Lower leg skin (tissue), 4 donors: ENCODE measurements around the gene CHIT1. TPM values are rescaled to one million over a fixed set of nuclear protein-coding genes. Genes with fewer than 3 reads are reported as not detected.

Experiments used
- DNase-seq, 2 donors: peaks; one replicate each; pipeline ENCODE4 v3.0.0-alpha.2; 2019; ENCODE audit warnings: low spot score in 2 of 2
- H3K4me3 ChIP-seq: fragments of 200-600 bp; sonication (generic); 2 replicates; pipeline ENCODE4 v1.5.1; 2017; ENCODE audit warnings: mild to moderate bottlenecking, low read depth; ENCODE audit not compliant: poor library complexity, severe bottlenecking
- POLR2A ChIP-seq, 2 donors: fragments of 450-650 bp; IDR thresholded peaks; one replicate each; pipeline ENCODE4 v1.6.1; 2016 to 2017; ENCODE audit warnings: antibody characterized with exemption in 2 of 2, mild to moderate bottlenecking in 1 of 2, moderate library complexity in 1 of 2
- WGBS, 2 donors: methylation state at CpG; one replicate each; pipeline ENCODE4 v1.1.5; 2018; 5-methylcytosine and 5-hydroxymethylcytosine counted together
- intact Hi-C: fragments of 100-400 bp; cut with DNase I; formaldehyde crosslinking; loops from one replicate; pipeline ENCODE4 v1.15.0; 2023; ENCODE audit warnings: low total_unique reads
- total RNA-seq, 4 donors: library from RNA; depleted of rRNA; stranded (reverse); fragments of >200 nt; gene quantifications; one replicate each; pipeline ENCODE4 v1.1.0, GENCODE V29; 2016
- TF ChIP-seq, protein P1 (sequence below), 3 donors: fragments of 450-650 bp; IDR thresholded peaks; one replicate each; pipeline ENCODE4 v1.5.1; 2016; ENCODE audit warnings: antibody characterized with exemption in 3 of 3, mild to moderate bottlenecking in 3 of 3, moderate library complexity in 2 of 3

Gene CHIT1
- total RNA-seq, 4 donors from 2014 or later, result 0.61 to 8.3 TPM; not detected in 2

DNA sequence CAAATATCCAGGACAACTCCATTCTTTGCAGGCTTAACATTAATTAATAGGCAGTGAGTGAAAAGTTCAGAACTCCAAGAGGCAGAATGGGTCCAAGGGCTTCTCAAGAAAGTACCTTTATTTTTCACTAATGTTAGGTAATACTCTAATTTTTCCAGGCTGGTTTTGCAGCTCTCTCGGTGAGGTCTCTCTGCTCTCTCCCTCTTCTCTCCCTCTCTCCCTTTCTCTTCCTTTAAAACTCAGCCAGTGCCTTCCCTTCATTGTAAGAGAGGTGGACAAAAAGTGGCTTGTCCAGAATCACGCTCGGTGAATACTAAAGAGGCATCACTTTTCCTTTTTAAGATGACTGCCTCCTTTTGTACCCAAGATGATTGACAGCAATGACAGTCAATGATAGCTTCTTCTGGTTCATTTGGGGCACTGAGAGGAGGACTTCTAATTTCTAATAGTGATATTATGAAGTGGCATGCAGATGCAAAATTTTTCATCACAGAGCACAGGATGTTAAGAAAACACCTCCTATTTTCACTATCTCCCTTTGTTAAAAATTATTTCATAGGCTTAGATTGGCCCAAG is 41.7 kb downstream of the CHIT1 start:
- TF ChIP-seq, protein P1, sequence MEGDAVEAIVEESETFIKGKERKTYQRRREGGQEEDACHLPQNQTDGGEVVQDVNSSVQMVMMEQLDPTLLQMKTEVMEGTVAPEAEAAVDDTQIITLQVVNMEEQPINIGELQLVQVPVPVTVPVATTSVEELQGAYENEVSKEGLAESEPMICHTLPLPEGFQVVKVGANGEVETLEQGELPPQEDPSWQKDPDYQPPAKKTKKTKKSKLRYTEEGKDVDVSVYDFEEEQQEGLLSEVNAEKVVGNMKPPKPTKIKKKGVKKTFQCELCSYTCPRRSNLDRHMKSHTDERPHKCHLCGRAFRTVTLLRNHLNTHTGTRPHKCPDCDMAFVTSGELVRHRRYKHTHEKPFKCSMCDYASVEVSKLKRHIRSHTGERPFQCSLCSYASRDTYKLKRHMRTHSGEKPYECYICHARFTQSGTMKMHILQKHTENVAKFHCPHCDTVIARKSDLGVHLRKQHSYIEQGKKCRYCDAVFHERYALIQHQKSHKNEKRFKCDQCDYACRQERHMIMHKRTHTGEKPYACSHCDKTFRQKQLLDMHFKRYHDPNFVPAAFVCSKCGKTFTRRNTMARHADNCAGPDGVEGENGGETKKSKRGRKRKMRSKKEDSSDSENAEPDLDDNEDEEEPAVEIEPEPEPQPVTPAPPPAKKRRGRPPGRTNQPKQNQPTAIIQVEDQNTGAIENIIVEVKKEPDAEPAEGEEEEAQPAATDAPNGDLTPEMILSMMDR (IDR thresholded peaks at IDR 0.05), result no peak
- TF ChIP-seq POLR2A (IDR thresholded peaks at IDR 0.05), result no peak
- intact Hi-C loops, result no loop called here
- 72 to 75% methylated on average over 3 of the region's 3 CpGs for WGBS, 2 donors

DNA sequence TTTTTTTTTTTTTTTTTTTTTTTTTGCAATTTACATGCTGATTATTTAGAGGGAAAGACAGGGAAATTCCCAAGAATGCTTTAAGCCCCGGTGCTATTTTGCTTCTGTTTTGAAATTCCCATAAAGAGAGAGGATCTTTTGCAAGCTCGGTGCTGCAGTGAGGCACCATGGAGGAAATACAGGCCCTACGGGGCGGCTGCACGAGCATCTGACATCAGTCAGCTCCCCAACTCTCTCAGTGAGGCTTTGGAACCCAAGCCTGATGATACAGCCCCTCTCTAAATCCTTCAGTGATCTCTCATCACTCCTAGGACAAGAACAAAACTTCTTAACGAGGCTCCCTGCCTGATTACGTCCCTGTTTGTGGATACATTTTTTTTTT is 42.2 kb downstream of the CHIT1 start:
- no peak for TF ChIP-seq POLR2A (IDR thresholded peaks at IDR 0.05)
- TF ChIP-seq, protein P1 (IDR thresholded peaks at IDR 0.05), result no peak
- intact Hi-C loops, result no loop called here
- 24 to 38% methylated on average over 7 of the region's 7 CpGs for WGBS, 2 donors
- no peak for DNase-seq
- H3K4me3 ChIP-seq, result no peak overlapping the region

More for the DNA sequence above, 41.7 kb downstream of the CHIT1 start:
- H3K4me3 ChIP-seq, result no peak overlapping the region
- DNase-seq, result no peak

DNA sequence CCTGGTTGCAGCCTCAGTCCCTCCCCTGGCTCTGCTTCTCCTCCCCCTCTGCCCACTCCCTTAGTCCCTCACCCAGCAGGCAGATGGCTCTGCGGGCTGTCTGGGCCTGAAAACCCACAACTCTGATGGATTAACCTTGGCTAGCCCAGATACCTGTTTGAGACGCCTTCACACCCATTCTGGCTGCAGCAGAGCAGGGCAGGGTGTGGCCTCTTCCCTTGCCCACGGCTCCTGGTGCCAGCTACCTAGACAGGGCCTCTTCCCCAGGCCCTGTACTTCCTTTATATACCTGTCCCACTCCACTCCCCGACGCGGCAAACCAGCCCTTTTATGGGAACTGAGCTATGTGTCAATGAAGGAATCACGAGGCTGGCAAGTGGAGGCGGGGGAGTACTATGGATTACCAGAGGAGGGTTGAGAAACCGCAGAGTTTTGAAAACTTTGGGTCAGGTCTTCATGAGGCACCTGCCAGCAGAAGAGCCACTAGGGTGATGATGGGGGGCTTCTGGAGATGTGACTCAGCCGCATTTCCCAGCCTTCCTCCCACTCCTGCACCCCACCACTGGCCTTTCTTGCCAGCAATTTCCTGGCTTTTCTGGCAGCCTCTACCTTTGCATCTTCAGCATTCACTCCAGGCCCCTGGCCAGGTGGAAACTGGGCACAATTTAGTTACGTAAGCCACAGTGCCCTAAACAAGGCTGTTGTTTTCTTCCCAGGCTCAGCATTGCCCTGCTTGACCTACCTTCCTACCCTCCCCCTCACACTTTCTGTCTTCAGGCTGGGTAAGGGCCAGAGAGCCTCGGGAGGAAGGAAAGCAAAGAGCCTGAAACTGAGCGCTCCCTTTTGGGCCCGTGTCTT is 42.8 kb downstream of the CHIT1 start, which contains the start of gene CHI3L1:
Gene CHI3L1, minus strand, starts transcription at position 259 of the 858 bp plus-strand sequence. Its CDS starts 81 bp downstream, at position 178.
- no peak for TF ChIP-seq POLR2A (IDR thresholded peaks at IDR 0.05)
- DNase-seq, result peak in 1 of 2 donors; percentile 85
- intact Hi-C loops, result no loop called here
- no peak within 1 kb of the TSS for H3K4me3 ChIP-seq
- 26 to 31% methylated on average over 14 of the region's 14 CpGs for WGBS, 2 donors

DNA sequence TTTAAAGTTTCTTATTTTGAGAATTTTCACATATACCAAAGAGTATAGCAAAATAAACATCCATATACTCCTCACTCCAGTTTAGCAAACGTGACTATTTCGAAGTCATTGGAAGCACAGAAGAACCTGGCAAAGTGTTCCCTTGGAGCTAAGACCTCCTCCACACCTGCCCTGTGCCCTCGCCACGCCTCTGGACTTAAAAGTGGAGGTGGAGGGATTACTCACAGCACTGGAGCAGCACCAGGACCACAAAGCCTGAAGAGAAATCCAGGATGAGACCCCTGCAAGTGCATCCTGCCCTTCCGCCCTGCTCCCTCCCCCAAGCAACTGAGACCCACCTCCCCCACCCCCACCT is 43.4 kb downstream of the CHIT1 start:
- DNase-seq, result no peak
- H3K4me3 ChIP-seq, result no peak overlapping the region
- intact Hi-C loops, result no loop called here
- WGBS, 2 donors, result 63 to 74% methylated on average over 5 of the region's 5 CpGs
- TF ChIP-seq, protein P1 (IDR thresholded peaks at IDR 0.05), result no peak
- TF ChIP-seq POLR2A (IDR thresholded peaks at IDR 0.05), result no peak

DNA sequence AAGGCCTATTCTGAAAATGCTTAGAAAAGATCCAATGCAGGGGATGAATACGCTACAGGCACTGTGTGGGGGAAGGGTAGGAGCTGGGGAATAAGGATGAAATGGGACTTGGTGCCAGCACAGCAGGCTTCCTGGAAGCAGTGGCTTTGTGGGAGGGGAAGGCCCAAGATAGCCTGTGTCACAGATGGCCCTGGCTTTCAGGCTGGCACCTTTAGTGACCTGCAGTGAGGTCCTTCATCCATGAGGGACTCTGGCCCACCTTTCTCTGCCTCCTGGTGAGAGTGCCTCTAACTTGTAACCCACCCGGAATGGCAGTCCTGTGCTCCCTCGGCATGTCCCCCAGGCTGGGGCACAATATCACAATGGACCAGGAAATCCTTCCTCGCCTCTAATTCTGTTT is 43.9 kb downstream of the CHIT1 start:
- DNase-seq, result peak in 1 of 2 donors; percentile 56
- no peak overlapping the region for H3K4me3 ChIP-seq
- TF ChIP-seq, protein P1 (IDR thresholded peaks at IDR 0.05), result no peak
- TF ChIP-seq POLR2A (IDR thresholded peaks at IDR 0.05), result no peak
- WGBS, 2 donors, result 76 to 94% methylated on average over 4 of the region's 4 CpGs
- intact Hi-C loops, result no loop called here

DNA sequence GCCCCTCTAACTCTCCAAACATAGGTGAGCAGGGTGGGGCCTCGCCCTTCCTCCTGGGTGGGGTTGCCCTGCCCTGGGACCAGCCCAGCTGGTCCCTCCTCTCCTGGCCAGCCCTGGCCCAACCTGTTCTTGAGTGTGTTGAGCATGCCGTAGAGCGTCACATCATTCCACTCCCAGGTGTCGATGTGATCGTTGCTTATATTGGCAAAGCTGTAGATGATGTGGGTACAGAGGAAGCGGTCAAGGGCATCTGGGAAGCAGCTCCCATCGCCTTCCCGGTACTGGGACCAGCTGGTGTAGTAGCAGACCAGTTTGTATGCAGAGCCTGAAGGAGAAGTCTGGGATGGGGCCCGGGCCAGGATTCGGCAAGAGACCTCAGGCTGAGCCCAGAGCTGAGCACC is 44.4 kb downstream of the CHIT1 start:
- no peak for TF ChIP-seq POLR2A (IDR thresholded peaks at IDR 0.05)
- TF ChIP-seq, protein P1 (IDR thresholded peaks at IDR 0.05), result no peak
- 72 to 81% methylated on average over 10 of the region's 10 CpGs for WGBS, 2 donors
- peak in 1 of 2 donors; percentile 70 for DNase-seq
- no peak overlapping the region for H3K4me3 ChIP-seq
- intact Hi-C loops, result no loop called here
